ENCODE results near the gene GINS3.
"Not testable (repeated sequence)": the region's sequence is repeated elsewhere in the genome, so short reads cannot be mapped to it uniquely, and the experiment has no call there.

Gene GINS3

GRCh38 chr16:58393138-58393504 lies 850 bp downstream of the GINS3 start:
- DNase-seq: no peak

GRCh38 chr16:58396897-58397296 lies 4.6 kb downstream of the GINS3 start:
- DNase-seq: not testable (repeated sequence)

- DNase-seq: no peak
Observed at GRCh38 chr16:58399718-58400633, 7.7 kb downstream of the GINS3 start.

- not testable (repeated sequence) for DNase-seq
Observed at GRCh38 chr16:58401305-58401704, 9.0 kb downstream of the GINS3 start.

- no peak for DNase-seq
Observed at GRCh38 chr16:58402796-58403195, 10.5 kb downstream of the GINS3 start.

- no peak for DNase-seq
Observed at GRCh38 chr16:58409316-58409973, 17.2 kb downstream of the GINS3 start.

- DNase-seq: no peak
Observed at GRCh38 chr16:58411336-58411735, 19.1 kb downstream of the GINS3 start.

GRCh38 chr16:58411736-58412614 lies 19.7 kb downstream of the GINS3 start:
- no peak for DNase-seq

- not testable (repeated sequence) for DNase-seq
Observed at GRCh38 chr16:58412615-58412970, 20.3 kb downstream of the GINS3 start.

- no peak for DNase-seq
Observed at GRCh38 chr16:58413359-58413758, 21.1 kb downstream of the GINS3 start.

- no peak for DNase-seq
Observed at GRCh38 chr16:58415003-58415402, 22.7 kb downstream of the GINS3 start.

GRCh38 chr16:58415961-58416360 lies 23.7 kb downstream of the GINS3 start:
- not testable (repeated sequence) for DNase-seq

- DNase-seq: no peak
Observed at GRCh38 chr16:58417035-58417434, 24.8 kb downstream of the GINS3 start.

- DNase-seq: no peak
Observed at GRCh38 chr16:58417600-58417999, 25.3 kb downstream of the GINS3 start.

- DNase-seq: no peak
Observed at GRCh38 chr16:58418026-58418425, 25.8 kb downstream of the GINS3 start.

- no peak for DNase-seq
Observed at GRCh38 chr16:58418601-58419000, 26.3 kb downstream of the GINS3 start.

- no peak for DNase-seq
Observed at GRCh38 chr16:58419241-58419990, 27.1 kb downstream of the GINS3 start.

GRCh38 chr16:58421059-58421458 lies 28.8 kb downstream of the GINS3 start:
- DNase-seq: no peak

GRCh38 chr16:58421529-58421928 lies 29.3 kb downstream of the GINS3 start:
- no peak for DNase-seq

- no peak for DNase-seq
Observed at GRCh38 chr16:58422809-58423208, 30.5 kb downstream of the GINS3 start.

- no peak for DNase-seq
Observed at GRCh38 chr16:58425245-58425644, 33.0 kb downstream of the GINS3 start.

- DNase-seq: no peak
Observed at GRCh38 chr16:58425756-58426494, 33.7 kb downstream of the GINS3 start.

Data from NCI-H748 treated with DMSO at 0.1 percent for 48 hours (cell line).